Fibroblast of lung (primary cell): Measurements from ENCODE around the gene TMEM269. TPM values are rescaled to one million over a fixed set of nuclear protein-coding genes. Genes with fewer than 3 reads are reported as not detected.

Experiments
- DNase-seq, 2 donors: peaks; one replicate each; pipeline versions ENCODE4 v3.0.0 to v3.0.0-alpha.2; 2010; ENCODE audit warnings: low read depth in 2 of 2
- H2AFZ ChIP-seq: 2 replicates; pipeline ENCODE4 v1.5.1; 2012; ENCODE audit warnings: low read length, control low read depth, inconsistent platforms
- H3K27ac ChIP-seq: 2 replicates; pipeline ENCODE4 v1.5.1; 2011; ENCODE audit warnings: low read length, control low read depth; ENCODE audit not compliant: insufficient read depth
- H3K27me3 ChIP-seq: 2 replicates; pipeline ENCODE4 v1.5.1; 2011; ENCODE audit warnings: mild to moderate bottlenecking, low read length; ENCODE audit not compliant: control insufficient read depth, insufficient read depth
- H3K36me3 ChIP-seq: 2 replicates; pipeline ENCODE4 v1.5.1; 2011; ENCODE audit warnings: low read length; ENCODE audit not compliant: control insufficient read depth, insufficient read depth
- H3K4me1 ChIP-seq: 2 replicates; pipeline ENCODE4 v1.5.1; 2011; ENCODE audit warnings: low read length; ENCODE audit not compliant: control insufficient read depth, insufficient read depth; ENCODE audit errors: extremely low read depth
- H3K4me2 ChIP-seq: 2 replicates; pipeline ENCODE4 v1.5.1; 2011; ENCODE audit warnings: low read length, control low read depth; ENCODE audit not compliant: insufficient read depth; ENCODE audit errors: extremely low read depth
- H3K4me3 ChIP-seq, 4 experiments: fragments of 200-600 bp in 1 of 4; sonication (generic) in 1 of 4; replicated peaks in 1 of 4; 2 replicates each; pipeline ENCODE4 v1.5.1; 2011 to 2016; ENCODE audit warnings: low read length in 4 of 4, low read depth in 3 of 4, mild to moderate bottlenecking in 3 of 4, control low read depth in 2 of 4, inconsistent platforms in 1 of 4, mixed read lengths in 1 of 4; ENCODE audit not compliant: insufficient read depth in 1 of 4; ENCODE audit errors: control extremely low read depth in 1 of 4
- H3K79me2 ChIP-seq: 2 replicates; pipeline ENCODE4 v1.5.1; 2012; ENCODE audit warnings: mild to moderate bottlenecking, low read length, inconsistent platforms; ENCODE audit not compliant: control insufficient read depth, insufficient read depth
- H3K9ac ChIP-seq: 2 replicates; pipeline ENCODE4 v1.5.1; 2011; ENCODE audit warnings: mild to moderate bottlenecking, low read length, control low read depth; ENCODE audit not compliant: insufficient read depth
- H3K9me3 ChIP-seq: 2 replicates; pipeline ENCODE4 v1.5.1; 2012; ENCODE audit warnings: low read depth, low read length; ENCODE audit not compliant: control insufficient read depth, insufficient read depth
- H4K20me1 ChIP-seq: 2 replicates; pipeline ENCODE4 v1.5.1; 2011; ENCODE audit warnings: low read length; ENCODE audit not compliant: control insufficient read depth, insufficient read depth; ENCODE audit errors: extremely low read depth
- EZH2 ChIP-seq: IDR thresholded peaks from 2 replicates; pipeline ENCODE4 v1.5.1; 2012; ENCODE audit warnings: low read length, control low read depth, mild to moderate bottlenecking; ENCODE audit errors: missing control alignments
- polyA plus RNA-seq, 2 donors: library from polyadenylated mRNA; depleted of rRNA in 1 of 2; stranded (reverse) in 1 of 2; unstranded in 1 of 2; fragments of >200 nt; gene quantifications; 2 replicates each; pipeline ENCODE4 v1.2.1, GENCODE V29; 2011 to 2012; ENCODE audit warnings: missing spikeins in 1 of 2
- total RNA-seq: library from RNA; depleted of rRNA; stranded (reverse); fragments of >200 nt; gene quantifications from 2 replicates; pipeline ENCODE4 v1.2.1, GENCODE V29; 2014
- TF ChIP-seq, protein P1 (sequence below), 2 donors: IDR thresholded peaks in 1 of 2; conservative IDR thresholded peaks in 1 of 2; 1 replicate in 1 of 2; 2 replicates in 1 of 2; pipeline ENCODE4 v1.5.1; 2011 to 2012; ENCODE audit warnings: low read length in 2 of 2, control low read depth in 1 of 2, inconsistent platforms in 1 of 2, low read depth in 1 of 2, mild to moderate bottlenecking in 1 of 2

Gene TMEM269
- total and polyA plus RNA-seq, 2 donors (not counting 1 experiment from before 2014, with no cell fraction given): 0.10 to 0.17 TPM

- Histone ChIP-seq H3K4me3 (no peak overlapping the region), H3K9ac (no peak overlapping the region), H3K79me2 (no peaks in the 10 kb centered on the region), H3K27ac (no peak overlapping the region), H2AFZ (no peak overlapping the region), H3K9me3 (no peaks in the 10 kb centered on the region), H3K4me1 (no peaks in the 10 kb centered on the region), H3K4me2 (no peak overlapping the region), H3K27me3 (no peaks in the 10 kb centered on the region), H3K36me3 (peaks cover 2% of the 10 kb centered on the region), H4K20me1 (no peaks in the 10 kb centered on the region)
- TF ChIP-seq, protein P1, sequence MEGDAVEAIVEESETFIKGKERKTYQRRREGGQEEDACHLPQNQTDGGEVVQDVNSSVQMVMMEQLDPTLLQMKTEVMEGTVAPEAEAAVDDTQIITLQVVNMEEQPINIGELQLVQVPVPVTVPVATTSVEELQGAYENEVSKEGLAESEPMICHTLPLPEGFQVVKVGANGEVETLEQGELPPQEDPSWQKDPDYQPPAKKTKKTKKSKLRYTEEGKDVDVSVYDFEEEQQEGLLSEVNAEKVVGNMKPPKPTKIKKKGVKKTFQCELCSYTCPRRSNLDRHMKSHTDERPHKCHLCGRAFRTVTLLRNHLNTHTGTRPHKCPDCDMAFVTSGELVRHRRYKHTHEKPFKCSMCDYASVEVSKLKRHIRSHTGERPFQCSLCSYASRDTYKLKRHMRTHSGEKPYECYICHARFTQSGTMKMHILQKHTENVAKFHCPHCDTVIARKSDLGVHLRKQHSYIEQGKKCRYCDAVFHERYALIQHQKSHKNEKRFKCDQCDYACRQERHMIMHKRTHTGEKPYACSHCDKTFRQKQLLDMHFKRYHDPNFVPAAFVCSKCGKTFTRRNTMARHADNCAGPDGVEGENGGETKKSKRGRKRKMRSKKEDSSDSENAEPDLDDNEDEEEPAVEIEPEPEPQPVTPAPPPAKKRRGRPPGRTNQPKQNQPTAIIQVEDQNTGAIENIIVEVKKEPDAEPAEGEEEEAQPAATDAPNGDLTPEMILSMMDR (conservative IDR thresholded peaks at IDR 0.05 in 1 of 2, IDR thresholded peaks at IDR 0.05 in 1 of 2; ENCODE audit: low read depth in 1 of 2, low read length in 2 of 2): no peak
- TF ChIP-seq EZH2: no peak
- DNase-seq: no peak
Observed at GRCh38 chr1:42837709-42838108, 52.9 kb downstream of the TMEM269 start.

DNA sequence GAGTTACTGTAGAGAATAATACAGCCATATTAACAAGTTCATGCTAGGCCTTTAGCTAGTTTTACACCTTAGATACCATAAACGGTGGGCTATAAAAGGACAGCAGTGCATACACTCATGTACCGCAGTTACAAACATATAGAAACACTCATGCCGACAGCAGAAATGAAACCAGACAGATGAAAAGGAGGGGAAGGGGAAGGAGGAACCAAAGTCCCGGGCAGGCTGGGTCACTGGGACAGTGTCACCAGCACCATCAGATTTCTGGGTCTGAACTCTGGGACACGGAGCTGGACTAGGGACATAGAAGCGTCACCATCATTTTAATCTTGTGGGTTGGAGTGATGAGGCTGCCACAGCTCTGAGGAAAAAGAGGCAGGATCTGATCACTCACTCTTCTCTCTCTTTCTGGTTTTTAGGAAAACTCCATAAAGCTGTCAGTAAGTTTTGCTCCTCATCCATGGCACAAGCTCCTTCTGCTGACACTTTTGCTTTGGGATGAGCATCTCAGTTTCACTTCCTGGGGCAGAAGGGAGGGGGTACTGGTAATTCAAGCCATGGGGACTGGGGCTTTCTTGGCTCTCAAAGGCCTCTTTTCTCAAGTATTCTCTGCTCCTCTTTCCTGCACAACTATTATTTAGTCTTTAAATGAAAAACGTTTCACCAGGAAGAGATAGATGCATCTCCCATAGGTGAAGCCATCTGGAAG, 53.8 kb downstream of the TMEM269 start:
- Histone ChIP-seq H3K27me3 (no peaks in the 10 kb centered on the region), H3K4me2 (no peak overlapping the region), H3K9ac (no peak overlapping the region), H3K4me3 (no peak overlapping the region), H2AFZ (no peak overlapping the region), H3K4me1 (no peaks in the 10 kb centered on the region), H3K36me3 (peaks cover 2% of the 10 kb centered on the region), H3K79me2 (no peaks in the 10 kb centered on the region), H3K9me3 (no peaks in the 10 kb centered on the region), H4K20me1 (no peaks in the 10 kb centered on the region), H3K27ac (no peak overlapping the region)
- DNase-seq: no peak
- no peak for TF ChIP-seq EZH2
- TF ChIP-seq, protein P1 (conservative IDR thresholded peaks at IDR 0.05 in 1 of 2, IDR thresholded peaks at IDR 0.05 in 1 of 2; ENCODE audit: low read depth in 1 of 2, low read length in 2 of 2): no peak

GRCh38 chr1:42841010-42841409, 56.2 kb downstream of the TMEM269 start:
- Histone ChIP-seq H2AFZ (no peak overlapping the region), H3K9me3 (no peaks in the 10 kb centered on the region), H3K4me2 (no peak overlapping the region), H4K20me1 (no peaks in the 10 kb centered on the region), H3K27ac (no peak overlapping the region), H3K27me3 (no peaks in the 10 kb centered on the region), H3K79me2 (no peaks in the 10 kb centered on the region), H3K36me3 (no peaks in the 10 kb centered on the region), H3K9ac (no peak overlapping the region), H3K4me1 (peaks cover 3% of the 10 kb centered on the region), H3K4me3 (no peak overlapping the region)
- no peak for DNase-seq
- TF ChIP-seq, protein P1 (conservative IDR thresholded peaks at IDR 0.05 in 1 of 2, IDR thresholded peaks at IDR 0.05 in 1 of 2; ENCODE audit: low read depth in 1 of 2, low read length in 2 of 2): no peak
- no peak for TF ChIP-seq EZH2
